Fibroblast of lung (primary cell): ENCODE measurements around the gene COL18A1.

Experiments
- CTCF ChIP-seq, 2 donors: IDR thresholded peaks in 1 of 2; conservative IDR thresholded peaks in 1 of 2; 1 replicate in 1 of 2; 2 replicates in 1 of 2; pipeline ENCODE4 v1.5.1; 2011 to 2012; ENCODE audit warnings: low read length in 2 of 2, control low read depth in 1 of 2, inconsistent platforms in 1 of 2, low read depth in 1 of 2, mild to moderate bottlenecking in 1 of 2
- EZH2 ChIP-seq: IDR thresholded peaks from 2 replicates; pipeline ENCODE4 v1.5.1; 2012; ENCODE audit warnings: low read length, control low read depth, mild to moderate bottlenecking; ENCODE audit errors: missing control alignments

GRCh38 chr21:45432575-45433255, 27.8 kb downstream of the COL18A1 start:
- TF ChIP-seq CTCF (conservative IDR thresholded peaks at IDR 0.05 in 1 of 2, IDR thresholded peaks at IDR 0.05 in 1 of 2; ENCODE audit: low read depth in 1 of 2, low read length in 2 of 2): no peak
- no peak for TF ChIP-seq EZH2
